Loucy (cell line): ENCODE measurements around the gene SIGLEC10.

Source experiments
- H2AFZ ChIP-seq: fragments of 200-600 bp; sonication (generic); 2 replicates; pipeline ENCODE4 v1.6.0; 2016; ENCODE audit warnings: antibody characterized with exemption, mild to moderate bottlenecking, low read length, moderate library complexity
- H3F3A ChIP-seq: fragments of 200-600 bp; 2 replicates; pipeline ENCODE4 v1.6.0; 2016; ENCODE audit warnings: antibody characterized with exemption, low read depth, mild to moderate bottlenecking
- H3K27me3 ChIP-seq: fragments of 200-600 bp; sonication (generic); 2 replicates; pipeline ENCODE4 v1.6.1; 2014; ENCODE audit warnings: low read length, mild to moderate bottlenecking; ENCODE audit not compliant: insufficient read depth, poor library complexity, severe bottlenecking
- H3K36me3 ChIP-seq: fragments of 200-600 bp; sonication (generic); 2 replicates; pipeline ENCODE4 v1.6.1; 2016; ENCODE audit warnings: low read length; ENCODE audit not compliant: insufficient read depth
- H3K4me1 ChIP-seq: fragments of 200-600 bp; sonication (generic); 2 replicates; pipeline ENCODE4 v1.5.1; 2014; ENCODE audit warnings: low read length, mild to moderate bottlenecking; ENCODE audit not compliant: insufficient read depth, poor library complexity, severe bottlenecking
- H3K4me2 ChIP-seq: fragments of 200-600 bp; sonication (generic); 2 replicates; pipeline ENCODE4 v1.6.0; 2014; ENCODE audit warnings: antibody characterized with exemption, low read length, low read depth, mild to moderate bottlenecking; ENCODE audit not compliant: poor library complexity, severe bottlenecking
- H3K4me3 ChIP-seq: fragments of 200-600 bp; sonication (generic); 2 replicates; pipeline ENCODE4 v1.5.1; 2014; ENCODE audit warnings: low read length, mild to moderate bottlenecking, mixed read lengths; ENCODE audit not compliant: poor library complexity, severe bottlenecking
- H3K79me2 ChIP-seq: fragments of 200-600 bp; sonication (generic); 2 replicates; pipeline ENCODE4 v1.6.1; 2014; ENCODE audit warnings: low read length; ENCODE audit not compliant: insufficient read depth
- H3K9ac ChIP-seq: fragments of 200-600 bp; sonication (generic); 2 replicates; pipeline ENCODE4 v1.6.0; 2014; ENCODE audit warnings: mild to moderate bottlenecking, low read depth, low read length, moderate library complexity; ENCODE audit not compliant: poor library complexity, severe bottlenecking
- H3K9me2 ChIP-seq: fragments of 200-600 bp; sonication (generic); replicated peaks from 2 replicates; pipeline ENCODE4 v1.6.1; 2016; ENCODE audit warnings: low read depth, low read length, mixed read lengths
- H3K9me3 ChIP-seq: fragments of 200-600 bp; sonication (generic); 2 replicates; pipeline ENCODE4 v1.6.1; 2014; ENCODE audit warnings: mild to moderate bottlenecking, antibody characterized with exemption, low read length, low read depth; ENCODE audit not compliant: insufficient read depth
- H4K20me1 ChIP-seq: fragments of 200-600 bp; sonication (generic); 2 replicates; pipeline ENCODE4 v1.6.0; 2014; ENCODE audit warnings: antibody characterized with exemption, low read length, mild to moderate bottlenecking; ENCODE audit not compliant: insufficient read depth, poor library complexity, severe bottlenecking
- EZH2phosphoT487 ChIP-seq: fragments of 200-600 bp; IDR thresholded peaks from 2 replicates; pipeline ENCODE4 v1.6.1; 2018; ENCODE audit warnings: antibody characterized with exemption, mild to moderate bottlenecking, moderate library complexity, borderline replicate concordance
- TF ChIP-seq, protein P1 (sequence below): fragments of 200-600 bp; sonication (generic); conservative IDR thresholded peaks from 2 replicates; pipeline ENCODE4 v1.5.1; 2014; ENCODE audit warnings: mild to moderate bottlenecking, antibody characterized with exemption, low read length

The SIGLEC10 gene

DNA sequence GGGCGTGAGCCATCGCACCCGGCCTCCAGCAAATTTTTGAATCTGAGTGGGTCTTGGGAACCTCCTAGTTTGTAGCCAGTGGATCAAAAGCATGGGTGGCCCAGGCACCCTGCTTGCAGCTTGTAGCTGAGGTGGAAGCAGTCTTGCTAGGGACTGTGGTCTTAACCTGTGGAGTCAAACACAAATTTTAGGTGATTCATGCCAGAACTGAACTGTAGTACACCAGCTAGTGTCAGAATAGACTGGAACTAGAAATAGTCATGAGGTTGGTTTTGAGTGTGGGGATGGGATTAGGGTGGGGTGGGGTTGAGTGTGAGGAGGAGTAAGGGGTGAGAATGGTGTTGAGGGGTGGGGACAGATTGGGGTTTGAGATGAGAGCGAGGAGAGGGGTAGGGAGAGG, 35.4 kb downstream of the SIGLEC10 start:
- H3K4me3 ChIP-seq, result no peak overlapping the region
- H3K4me1 ChIP-seq, result no peaks in the 10 kb centered on the region
- no peaks in the 10 kb centered on the region for H4K20me1 ChIP-seq
- H3K9ac ChIP-seq, result no peak overlapping the region
- H3F3A ChIP-seq, result no peaks in the 10 kb centered on the region
- no peaks in the 10 kb centered on the region for H3K27me3 ChIP-seq
- no peaks in the 10 kb centered on the region; the same call in 1 of the 2 replicates for H3K9me3 ChIP-seq
- no peaks in the 10 kb centered on the region for H3K9me2 ChIP-seq
- no peaks in the 10 kb centered on the region for H3K79me2 ChIP-seq
- TF ChIP-seq, protein P1, sequence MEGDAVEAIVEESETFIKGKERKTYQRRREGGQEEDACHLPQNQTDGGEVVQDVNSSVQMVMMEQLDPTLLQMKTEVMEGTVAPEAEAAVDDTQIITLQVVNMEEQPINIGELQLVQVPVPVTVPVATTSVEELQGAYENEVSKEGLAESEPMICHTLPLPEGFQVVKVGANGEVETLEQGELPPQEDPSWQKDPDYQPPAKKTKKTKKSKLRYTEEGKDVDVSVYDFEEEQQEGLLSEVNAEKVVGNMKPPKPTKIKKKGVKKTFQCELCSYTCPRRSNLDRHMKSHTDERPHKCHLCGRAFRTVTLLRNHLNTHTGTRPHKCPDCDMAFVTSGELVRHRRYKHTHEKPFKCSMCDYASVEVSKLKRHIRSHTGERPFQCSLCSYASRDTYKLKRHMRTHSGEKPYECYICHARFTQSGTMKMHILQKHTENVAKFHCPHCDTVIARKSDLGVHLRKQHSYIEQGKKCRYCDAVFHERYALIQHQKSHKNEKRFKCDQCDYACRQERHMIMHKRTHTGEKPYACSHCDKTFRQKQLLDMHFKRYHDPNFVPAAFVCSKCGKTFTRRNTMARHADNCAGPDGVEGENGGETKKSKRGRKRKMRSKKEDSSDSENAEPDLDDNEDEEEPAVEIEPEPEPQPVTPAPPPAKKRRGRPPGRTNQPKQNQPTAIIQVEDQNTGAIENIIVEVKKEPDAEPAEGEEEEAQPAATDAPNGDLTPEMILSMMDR, result no peak
- no peaks in the 10 kb centered on the region for H3K36me3 ChIP-seq
- no peak overlapping the region for H2AFZ ChIP-seq
- no peak overlapping the region for H3K4me2 ChIP-seq

DNA sequence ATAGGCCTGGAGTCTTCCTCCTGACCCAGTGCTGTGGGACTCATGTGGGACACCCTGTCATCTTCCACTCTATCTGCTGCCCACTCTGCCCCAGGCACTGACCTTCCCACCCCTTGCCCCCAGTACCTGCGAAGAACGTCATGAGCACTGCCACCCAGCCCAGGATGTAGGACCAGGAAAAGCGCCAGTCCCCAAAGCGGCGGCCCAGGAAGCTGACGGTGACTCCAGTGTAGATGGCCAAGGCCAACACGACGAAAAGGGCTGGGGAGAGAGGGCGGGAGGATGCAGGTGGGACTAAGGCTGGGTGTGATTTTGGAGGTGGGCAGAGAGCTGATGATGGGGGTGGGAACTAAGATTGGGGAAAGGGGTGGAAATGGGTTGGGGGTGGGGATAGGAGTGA, 37.1 kb downstream of the SIGLEC10 start:
- Histone ChIP-seq H3K79me2 (no peaks in the 10 kb centered on the region), H3K4me2 (no peak overlapping the region), H3K9me3 (no peaks in the 10 kb centered on the region; the same call in 1 of the 2 replicates), H3K4me1 (peaks cover 13% of the 10 kb centered on the region), H3K27me3 (no peaks in the 10 kb centered on the region), H4K20me1 (no peaks in the 10 kb centered on the region), H3K4me3 (no peak overlapping the region), H3K9ac (no peak overlapping the region), H3K9me2 (no peaks in the 10 kb centered on the region), H3K36me3 (no peaks in the 10 kb centered on the region), H3F3A (no peaks in the 10 kb centered on the region), H2AFZ (no peak overlapping the region)
- TF ChIP-seq, protein P1, result no peak
- no peak for TF ChIP-seq EZH2phosphoT487

DNA sequence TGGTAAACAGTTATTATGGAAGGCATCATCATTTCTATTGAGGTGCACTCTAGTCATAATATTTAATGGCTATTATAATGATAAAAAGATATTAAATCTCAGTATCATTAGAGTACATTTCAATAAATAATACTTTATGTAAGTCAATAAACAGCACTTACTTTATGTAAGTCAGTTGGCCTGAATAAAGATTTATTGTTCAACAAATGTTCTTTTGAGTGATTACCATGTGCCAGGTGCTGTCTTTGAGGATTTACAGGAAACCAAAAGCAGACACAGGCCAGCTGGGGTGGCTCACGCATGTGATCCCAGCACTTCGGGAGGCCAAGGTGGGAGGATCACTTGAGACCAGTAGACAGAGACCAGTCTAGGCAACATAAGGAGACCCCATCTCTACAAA, 40.0 kb downstream of the SIGLEC10 start:
- Histone ChIP-seq H3K9ac (no peak overlapping the region), H3K4me3 (no peak overlapping the region), H3K36me3 (no peaks in the 10 kb centered on the region), H3K4me2 (no peak overlapping the region), H4K20me1 (no peaks in the 10 kb centered on the region), H3K9me2 (no peaks in the 10 kb centered on the region), H3K79me2 (no peaks in the 10 kb centered on the region), H2AFZ (no peak overlapping the region), H3K9me3 (no peaks in the 10 kb centered on the region; the same call in 1 of the 2 replicates), H3K27me3 (no peaks in the 10 kb centered on the region), H3F3A (0 out of 2 replicates have a peak, but pooled peaks cover 4% of the 10 kb centered on the region), H3K4me1 (peaks cover 38% of the 10 kb centered on the region)
- TF ChIP-seq EZH2phosphoT487, result no peak
- TF ChIP-seq, protein P1, result no peak
